Islet precursor cell (in vitro differentiated cells): Measurements from ENCODE around the gene TDRKH.

ENCODE experiments used
- DNase-seq: peaks from one replicate; pipeline ENCODE4 v3.0.0-alpha.2; 2018

The TDRKH gene

DNA sequence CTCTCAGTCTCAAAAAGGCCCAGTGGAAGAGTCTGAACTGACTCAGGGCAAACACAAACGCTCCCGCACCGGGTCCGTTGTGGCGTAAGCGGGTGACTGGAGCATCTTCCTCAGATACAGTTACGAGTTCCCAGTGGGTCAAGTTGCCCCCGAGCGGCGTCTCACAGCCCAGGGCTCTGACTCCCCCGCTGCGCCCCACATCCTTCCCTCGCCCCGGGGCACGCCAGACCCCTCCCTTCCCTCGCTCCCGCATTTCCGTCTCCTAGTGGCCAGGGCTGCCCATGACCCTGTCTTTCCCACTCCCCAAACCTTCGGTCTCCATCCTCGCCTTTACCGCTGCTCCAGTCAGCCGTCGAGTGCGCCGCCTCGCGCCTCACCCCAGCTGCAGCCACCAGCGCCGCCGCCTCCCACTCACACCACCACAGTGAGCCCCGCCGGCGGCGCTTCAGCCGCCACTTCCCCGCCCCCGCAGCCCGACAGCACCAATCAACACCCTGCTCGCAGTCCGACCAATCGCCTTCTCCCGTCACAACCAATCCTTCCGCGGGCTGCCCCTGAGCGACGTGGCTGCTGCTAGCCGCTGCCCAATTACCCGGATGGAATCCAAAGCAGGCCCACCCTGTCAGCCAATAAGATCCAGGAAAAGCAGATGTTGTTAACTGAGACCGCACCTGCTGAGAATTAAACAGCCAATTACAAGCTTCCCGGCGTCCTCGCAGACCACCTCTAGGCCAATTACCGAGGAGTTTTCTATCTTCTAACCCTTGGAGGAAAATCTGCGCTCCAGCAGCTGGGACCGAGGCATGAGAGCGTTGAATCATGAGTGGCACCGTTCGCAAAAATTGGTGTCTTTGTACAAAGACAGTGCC lies at the start of gene TDRKH:
Gene TDRKH (minus strand): TSS at position 430 of the 869 bp plus-strand sequence. CDS start 7,478 bp downstream, outside the sequence.
- DNase-seq = peak; percentile 100

GRCh38 chr1:151839457-151840403 lies 49.4 kb upstream of the TDRKH start, which contains the start of gene C2CD4D:
Gene C2CD4D, minus strand, starts transcription at chr1:151839820. Its CDS starts 831 bp downstream, at chr1:151838989.
- DNase-seq = peak; percentile 96

GRCh38 chr1:151839082-151839412 lies 48.7 kb upstream of the TDRKH start:
- no peak for DNase-seq

DNA sequence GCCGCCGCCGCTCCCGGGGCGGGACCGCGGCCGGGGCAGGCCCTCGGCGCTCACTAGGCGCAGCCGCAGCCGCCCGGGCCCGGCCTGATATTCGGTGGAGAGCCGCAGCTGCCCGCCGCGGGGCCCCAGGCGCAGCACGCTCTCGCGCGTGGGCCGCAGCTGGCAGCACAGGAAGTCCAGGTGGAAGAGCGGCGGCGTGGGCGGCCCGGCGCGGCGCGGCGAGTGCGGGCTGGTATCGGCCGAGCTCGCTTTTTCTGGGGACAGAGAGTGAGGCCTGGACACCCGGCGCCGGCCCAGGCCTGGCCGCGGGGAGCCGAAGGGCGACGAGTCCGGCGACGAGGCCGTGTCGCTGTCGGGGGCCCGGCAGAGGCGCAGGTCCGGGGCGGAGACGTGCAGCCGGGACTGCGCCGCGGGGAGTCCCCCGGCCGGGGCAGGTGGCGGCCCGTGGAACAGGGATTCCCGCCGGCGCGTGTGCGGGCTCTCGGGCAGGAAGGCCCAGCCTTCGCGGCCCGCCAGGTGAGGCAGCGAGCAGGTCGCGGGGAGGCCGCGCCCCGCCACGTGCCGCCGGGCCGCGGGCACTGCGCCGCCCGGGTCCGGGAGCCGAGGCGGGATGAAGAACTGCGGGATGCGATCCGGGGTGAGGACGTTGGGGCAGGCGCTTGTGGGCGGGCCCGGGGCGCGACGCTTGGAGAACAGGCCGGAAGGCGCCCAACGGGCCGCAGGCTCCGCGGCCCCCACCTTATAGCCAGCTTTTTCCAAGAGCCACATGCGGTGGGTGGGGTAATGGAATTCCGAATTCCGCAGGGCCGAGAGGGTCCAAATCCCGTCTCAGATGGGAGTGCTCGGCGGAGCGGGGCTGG lies 48.2 kb upstream of the TDRKH start:
- no peak for DNase-seq

- DNase-seq = no peak
These were observed 47.6 kb upstream of the TDRKH start for GRCh38 chr1:151837884-151838221.

DNA sequence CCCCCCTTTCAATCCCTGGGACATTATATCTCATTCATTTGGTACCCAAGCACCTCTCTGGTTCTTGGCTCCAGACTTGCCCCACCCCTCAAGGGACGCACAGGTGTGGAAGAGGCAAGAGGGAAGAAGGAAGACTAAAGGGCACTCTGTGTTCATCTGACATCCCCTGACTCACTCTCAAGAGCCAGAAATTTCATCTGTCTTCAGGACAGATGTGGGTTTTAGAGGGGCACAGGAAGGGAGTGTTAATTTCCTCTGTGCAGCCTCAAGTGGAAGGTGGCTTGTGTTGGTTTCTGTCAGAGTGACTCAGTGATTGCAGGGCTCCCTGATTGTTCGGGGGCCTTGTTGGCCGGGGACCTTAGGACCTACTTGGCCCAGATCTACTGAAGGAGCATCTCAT lies 46.9 kb upstream of the TDRKH start:
- DNase-seq = no peak

DNA sequence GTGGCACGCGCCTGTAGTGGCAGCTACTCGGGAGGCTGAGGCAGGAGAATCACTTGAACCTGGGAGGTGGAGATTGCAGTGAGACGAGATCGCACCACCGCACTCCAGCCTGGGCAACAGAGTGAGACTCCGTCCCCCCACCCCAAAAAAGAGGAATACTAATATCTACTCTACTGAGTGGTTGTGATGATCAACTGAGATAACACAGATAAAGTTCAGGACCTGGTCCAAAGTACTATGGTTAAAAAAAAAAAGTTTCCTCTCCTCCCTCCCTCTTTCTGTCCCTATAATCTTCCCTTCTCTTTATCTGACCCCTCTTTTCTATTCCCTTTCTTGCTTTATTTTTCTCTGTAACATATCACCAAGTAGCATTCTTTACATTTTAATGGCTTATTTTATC lies 45.3 kb upstream of the TDRKH start:
- no peak for DNase-seq

- DNase-seq = no peak
These were observed 43.9 kb upstream of the TDRKH start for GRCh38 chr1:151834239-151834638.

GRCh38 chr1:151833172-151833900 lies 43.0 kb upstream of the TDRKH start:
- no peak for DNase-seq

DNA sequence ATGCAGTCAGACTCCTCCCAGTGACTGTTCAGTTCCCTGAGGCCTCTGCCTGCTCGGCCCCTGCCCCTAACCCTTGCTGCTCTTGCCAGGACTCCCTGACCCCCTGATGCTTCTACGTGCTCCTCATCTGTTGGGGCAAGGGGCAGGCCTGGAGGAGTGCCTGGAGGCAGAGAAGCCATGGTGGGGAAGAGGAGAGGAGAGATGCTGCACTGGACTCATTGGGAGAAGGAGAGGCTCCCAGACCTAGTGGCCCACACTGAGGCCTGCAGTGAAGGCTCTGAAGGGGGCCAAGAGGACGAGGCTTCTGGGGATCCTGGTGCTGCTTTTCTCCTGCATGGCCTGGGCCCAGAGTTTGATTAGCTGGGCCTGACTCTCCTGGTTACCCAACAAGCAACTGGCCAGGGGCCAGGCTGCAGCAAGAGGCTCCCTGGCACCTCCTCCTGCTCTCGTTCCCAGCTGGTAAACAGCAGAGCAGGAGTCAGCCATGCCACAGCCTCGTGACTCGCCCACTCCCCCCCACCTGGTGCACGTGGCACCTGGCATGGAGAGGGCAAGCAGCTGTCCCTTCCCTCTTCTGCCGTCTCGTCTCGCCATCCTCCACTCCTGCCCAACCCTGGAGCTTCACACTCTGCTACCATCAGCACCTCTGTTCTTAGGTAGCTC lies 42.1 kb upstream of the TDRKH start:
- DNase-seq = no peak

GRCh38 chr1:151831605-151832004 lies 41.3 kb upstream of the TDRKH start, which contains the start of gene RORC:
Gene RORC, minus strand, starts transcription at chr1:151831802. Its CDS starts 38 bp downstream, at chr1:151831764.
- DNase-seq = no peak

GRCh38 chr1:151831256-151831591 lies 40.9 kb upstream of the TDRKH start:
- no peak for DNase-seq

DNA sequence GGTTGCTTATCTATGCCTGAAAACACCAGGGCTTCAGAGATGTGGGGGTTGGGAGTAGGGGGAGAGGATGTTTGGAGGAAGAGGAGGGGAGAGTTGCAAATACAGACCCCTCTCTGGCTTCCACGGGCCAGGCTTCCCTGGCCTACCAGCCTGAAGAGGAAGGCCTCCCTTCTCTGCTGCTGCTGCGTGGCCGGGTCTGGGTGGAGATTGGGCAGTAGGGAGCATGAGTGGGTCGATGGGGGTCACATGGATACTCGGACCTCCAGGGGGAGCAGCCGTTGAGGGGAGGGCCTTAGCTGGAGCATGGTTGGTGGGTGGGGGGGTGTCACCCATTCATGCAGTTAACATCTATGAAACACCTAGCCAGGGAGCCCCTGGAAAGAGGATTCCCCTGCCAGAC lies 39.8 kb upstream of the TDRKH start:
- DNase-seq = no peak

- DNase-seq = no peak
These were observed 39.2 kb upstream of the TDRKH start for GRCh38 chr1:151829352-151830046.

DNA sequence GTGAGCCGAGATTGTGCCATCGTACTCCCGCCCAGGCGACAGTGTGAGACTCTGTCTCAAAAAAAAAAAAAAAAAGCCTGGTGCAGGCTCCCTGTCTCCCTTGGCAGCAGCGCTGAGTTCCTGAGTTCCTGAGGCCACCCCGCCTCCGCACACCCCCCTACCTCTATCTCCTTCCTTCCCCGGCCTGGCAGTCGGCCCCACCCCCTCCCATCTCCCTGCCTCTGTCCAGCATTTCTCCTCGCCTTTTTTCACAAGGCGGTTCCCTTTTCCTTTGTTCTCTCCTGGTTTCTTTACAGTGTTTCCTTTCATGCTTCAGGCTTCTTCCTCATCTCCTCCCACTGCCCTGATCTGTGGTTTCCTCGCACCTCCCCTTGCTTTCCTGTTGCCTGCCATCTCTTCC lies 38.6 kb upstream of the TDRKH start:
- peak; percentile 90 for DNase-seq

DNA sequence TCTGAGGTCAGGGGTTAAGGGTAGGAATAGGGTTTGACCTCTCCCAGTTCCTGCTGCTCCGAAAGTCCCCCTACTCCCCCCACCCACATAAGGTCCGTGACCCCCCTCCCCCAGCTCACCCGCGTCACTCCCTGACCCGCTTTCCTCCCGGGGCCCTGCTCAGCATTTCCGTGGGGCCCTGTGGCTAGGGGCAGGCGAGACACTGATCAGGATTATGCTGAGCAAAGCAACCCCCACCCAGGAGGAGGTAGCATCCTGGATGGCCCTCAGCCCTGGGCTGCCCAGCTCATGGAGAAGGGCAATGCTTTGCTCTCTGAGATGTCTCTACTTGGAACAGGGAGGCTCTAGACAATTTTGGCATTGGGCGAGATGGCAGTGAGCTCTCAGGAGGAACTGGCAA lies 37.6 kb upstream of the TDRKH start:
- DNase-seq = no peak

- DNase-seq = no peak
These were observed 35.7 kb upstream of the TDRKH start for GRCh38 chr1:151825751-151826660.

GRCh38 chr1:151825204-151825603 lies 34.9 kb upstream of the TDRKH start:
- DNase-seq = no peak

- no peak for DNase-seq
These were observed 32.9 kb upstream of the TDRKH start for GRCh38 chr1:151823175-151823574.

- no peak for DNase-seq
These were observed 32.1 kb upstream of the TDRKH start for GRCh38 chr1:151822404-151822803.
